GM06990 (cell line): ENCODE data around the gene TDO2.

Source experiments
- DNase-seq: peaks from one replicate; pipeline ENCODE4 v3.0.0-alpha.2; 2011; ENCODE audit not compliant: insufficient read length; ENCODE audit errors: extremely low read depth
- H3K27me3 ChIP-seq: replicated peaks from 2 replicates; pipeline ENCODE4 v1.6.0; 2011; ENCODE audit warnings: low read length; ENCODE audit not compliant: control insufficient read depth, insufficient read depth
- H3K36me3 ChIP-seq: 2 replicates; pipeline ENCODE4 v1.5.1; 2011; ENCODE audit warnings: low read length; ENCODE audit not compliant: control insufficient read depth, insufficient read depth
- H3K4me3 ChIP-seq: replicated peaks from 2 replicates; pipeline ENCODE4 v1.5.1; 2011; ENCODE audit warnings: low read depth, mild to moderate bottlenecking, control low read depth, low read length
- CTCF ChIP-seq: IDR thresholded peaks from 2 replicates; pipeline ENCODE4 v1.5.1; 2011; ENCODE audit warnings: low read length, control low read depth, mild to moderate bottlenecking, inconsistent platforms; ENCODE audit not compliant: insufficient read depth, poor library complexity, severe bottlenecking

TDO2 gene

GRCh38 chr4:155877971-155878370 is 25.5 kb upstream of the TDO2 start:
- no peaks in the 10 kb centered on the region for H3K27me3 ChIP-seq
- no peak for TF ChIP-seq CTCF
- no peak for DNase-seq
- no peak overlapping the region for H3K4me3 ChIP-seq
- H3K36me3 ChIP-seq: no peaks in the 10 kb centered on the region

- Histone ChIP-seq H3K4me3 (no peak overlapping the region), H3K36me3 (no peaks in the 10 kb centered on the region), H3K27me3 (no peaks in the 10 kb centered on the region)
- no peak for TF ChIP-seq CTCF
- DNase-seq: no peak
Observed at GRCh38 chr4:155878611-155879010, 24.9 kb upstream of the TDO2 start.

- Histone ChIP-seq H3K36me3 (no peaks in the 10 kb centered on the region), H3K27me3 (no peaks in the 10 kb centered on the region), H3K4me3 (no peak overlapping the region)
- DNase-seq: no peak
- TF ChIP-seq CTCF: no peak
Observed at GRCh38 chr4:155879767-155880166, 23.7 kb upstream of the TDO2 start.

- H3K27me3 ChIP-seq: no peaks in the 10 kb centered on the region; the same call in 1 of the 2 replicates
- no peak overlapping the region for H3K4me3 ChIP-seq
- no peak for TF ChIP-seq CTCF
- H3K36me3 ChIP-seq: no peaks in the 10 kb centered on the region
- DNase-seq: no peak
Observed at GRCh38 chr4:155881555-155881954, 21.9 kb upstream of the TDO2 start.

- no peak for TF ChIP-seq CTCF
- no peaks in the 10 kb centered on the region for H3K36me3 ChIP-seq
- no peak overlapping the region for H3K4me3 ChIP-seq
- no peak for DNase-seq
- no peaks in the 10 kb centered on the region; the same call in 1 of the 2 replicates for H3K27me3 ChIP-seq
Observed at GRCh38 chr4:155883895-155884294, 19.6 kb upstream of the TDO2 start.

- no peak for DNase-seq
- Histone ChIP-seq H3K36me3 (no peaks in the 10 kb centered on the region), H3K27me3 (no peaks in the 10 kb centered on the region; the same call in 1 of the 2 replicates), H3K4me3 (no peak overlapping the region)
- TF ChIP-seq CTCF: no peak
Observed at GRCh38 chr4:155885666-155886065, 17.8 kb upstream of the TDO2 start.
